Measurements from ENCODE around the gene TMEM221. TPM values are rescaled to one million over a fixed set of nuclear protein-coding genes. Genes with fewer than 3 reads are reported as not detected.

Gene TMEM221
- total RNA-seq, 1 donor from 2014 or later = not detected

DNA sequence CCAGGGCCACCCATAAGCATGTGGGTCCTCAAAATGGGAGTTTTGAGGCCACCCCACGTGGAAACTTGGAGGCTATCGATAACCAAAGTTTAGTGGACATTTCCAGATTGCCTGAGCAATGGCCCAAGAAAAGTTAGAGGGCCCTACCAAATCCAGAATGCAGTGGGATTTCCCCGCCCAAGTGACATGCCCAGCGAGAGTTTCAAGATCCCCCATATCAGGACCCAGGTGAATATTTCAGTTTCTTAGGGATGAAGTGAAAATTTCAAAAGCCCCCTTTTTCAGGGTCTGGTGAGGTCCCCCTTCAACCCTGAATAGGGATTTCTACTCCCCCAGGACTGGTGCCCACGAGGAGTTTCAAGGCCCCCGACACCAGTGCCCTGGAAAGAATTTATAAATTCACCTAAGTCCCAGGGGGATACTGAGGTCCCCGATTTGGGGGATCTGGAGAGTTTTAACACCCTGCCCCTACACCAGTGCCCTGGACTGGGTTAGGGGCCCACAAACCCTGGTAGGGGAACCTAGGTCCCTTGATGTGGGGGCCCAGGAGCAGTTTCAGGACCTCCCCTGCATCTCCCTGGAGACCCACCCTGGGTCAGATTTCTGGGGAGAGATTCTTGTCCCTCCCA, 43.7 kb downstream of the TMEM221 start:
- no peak for DNase-seq (ENCODE audit: low spot score in 2 of 2)
- intact Hi-C loops (cut with DNase I) = no loop called here
- Histone ChIP-seq H3K27me3 (no peaks in the 10 kb centered on the region), H3K9me3 (no peaks in the 10 kb centered on the region), H3K4me3 (peak overlapping the region; percentile 51 to 67), H3K4me1 (peaks cover 10 to 11% of the 10 kb centered on the region in 2 donors), H3K36me3 (peaks cover 0 to 4% of the 10 kb centered on the region in 2 donors), H3K27ac (peak overlapping the region; percentile 44 to 77)
- TF ChIP-seq, protein P1, sequence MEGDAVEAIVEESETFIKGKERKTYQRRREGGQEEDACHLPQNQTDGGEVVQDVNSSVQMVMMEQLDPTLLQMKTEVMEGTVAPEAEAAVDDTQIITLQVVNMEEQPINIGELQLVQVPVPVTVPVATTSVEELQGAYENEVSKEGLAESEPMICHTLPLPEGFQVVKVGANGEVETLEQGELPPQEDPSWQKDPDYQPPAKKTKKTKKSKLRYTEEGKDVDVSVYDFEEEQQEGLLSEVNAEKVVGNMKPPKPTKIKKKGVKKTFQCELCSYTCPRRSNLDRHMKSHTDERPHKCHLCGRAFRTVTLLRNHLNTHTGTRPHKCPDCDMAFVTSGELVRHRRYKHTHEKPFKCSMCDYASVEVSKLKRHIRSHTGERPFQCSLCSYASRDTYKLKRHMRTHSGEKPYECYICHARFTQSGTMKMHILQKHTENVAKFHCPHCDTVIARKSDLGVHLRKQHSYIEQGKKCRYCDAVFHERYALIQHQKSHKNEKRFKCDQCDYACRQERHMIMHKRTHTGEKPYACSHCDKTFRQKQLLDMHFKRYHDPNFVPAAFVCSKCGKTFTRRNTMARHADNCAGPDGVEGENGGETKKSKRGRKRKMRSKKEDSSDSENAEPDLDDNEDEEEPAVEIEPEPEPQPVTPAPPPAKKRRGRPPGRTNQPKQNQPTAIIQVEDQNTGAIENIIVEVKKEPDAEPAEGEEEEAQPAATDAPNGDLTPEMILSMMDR (IDR thresholded peaks at IDR 0.05) = no peak

DNA sequence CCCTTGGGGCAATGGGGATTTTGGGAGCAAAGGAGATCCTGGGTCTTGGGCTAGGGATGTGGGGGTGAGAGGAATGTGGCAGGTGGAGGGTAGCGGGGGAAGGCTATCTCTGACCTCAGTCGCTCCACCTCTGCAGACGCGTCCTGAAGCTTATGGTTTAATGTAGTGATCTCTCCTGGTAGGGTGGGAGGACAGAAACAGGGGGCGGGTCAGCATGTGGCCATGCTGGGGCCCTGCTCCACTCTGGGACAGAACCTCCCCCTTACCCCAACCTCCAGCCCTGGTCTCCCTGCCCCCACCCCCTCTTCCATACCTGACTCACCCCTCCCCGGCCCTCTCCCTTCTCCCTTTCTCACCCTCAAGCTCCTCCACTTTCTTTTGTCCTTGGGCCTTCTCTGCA, 44.5 kb downstream of the TMEM221 start:
- Histone ChIP-seq H3K9me3 (no peaks in the 10 kb centered on the region), H3K27me3 (no peaks in the 10 kb centered on the region), H3K27ac (peak overlapping the region in 1 of 2 donors; percentile 22), H3K36me3 (peaks cover 0 to 4% of the 10 kb centered on the region in 2 donors), H3K4me1 (peaks cover 10 to 11% of the 10 kb centered on the region in 2 donors), H3K4me3 (peak overlapping the region; percentile 51 to 67)
- TF ChIP-seq, protein P1 (IDR thresholded peaks at IDR 0.05) = no peak
- intact Hi-C loops (cut with DNase I) = no loop called here
- DNase-seq (ENCODE audit: low spot score in 2 of 2) = no peak

- Histone ChIP-seq H3K4me1 (peaks cover 10 to 11% of the 10 kb centered on the region in 2 donors), H3K36me3 (peaks cover 0 to 6% of the 10 kb centered on the region in 2 donors), H3K27ac (peak overlapping the region in 1 of 2 donors; percentile 22), H3K4me3 (peak overlapping the region; percentile 51 to 67), H3K9me3 (no peaks in the 10 kb centered on the region), H3K27me3 (no peaks in the 10 kb centered on the region)
- intact Hi-C loops (cut with DNase I) = no loop called here
- TF ChIP-seq, protein P1 (IDR thresholded peaks at IDR 0.05) = no peak
- no peak for DNase-seq (ENCODE audit: low spot score in 2 of 2)
Observed at GRCh38 chr19:17402982-17403855, 45.2 kb downstream of the TMEM221 start.

GRCh38 chr19:17401628-17402027, 46.8 kb downstream of the TMEM221 start:
- TF ChIP-seq, protein P1 (IDR thresholded peaks at IDR 0.05) = no peak
- DNase-seq (ENCODE audit: low spot score in 2 of 2) = no peak
- H3K9me3 ChIP-seq = no peaks in the 10 kb centered on the region
- intact Hi-C loops (cut with DNase I) = no loop called here
- H3K36me3 ChIP-seq = peaks cover 0 to 6% of the 10 kb centered on the region in 2 donors
- no peak overlapping the region for H3K4me3 ChIP-seq
- no peak overlapping the region for H3K27ac ChIP-seq
- peaks cover 8% of the 10 kb centered on the region in 2 donors for H3K4me1 ChIP-seq
- H3K27me3 ChIP-seq = no peaks in the 10 kb centered on the region

DNA sequence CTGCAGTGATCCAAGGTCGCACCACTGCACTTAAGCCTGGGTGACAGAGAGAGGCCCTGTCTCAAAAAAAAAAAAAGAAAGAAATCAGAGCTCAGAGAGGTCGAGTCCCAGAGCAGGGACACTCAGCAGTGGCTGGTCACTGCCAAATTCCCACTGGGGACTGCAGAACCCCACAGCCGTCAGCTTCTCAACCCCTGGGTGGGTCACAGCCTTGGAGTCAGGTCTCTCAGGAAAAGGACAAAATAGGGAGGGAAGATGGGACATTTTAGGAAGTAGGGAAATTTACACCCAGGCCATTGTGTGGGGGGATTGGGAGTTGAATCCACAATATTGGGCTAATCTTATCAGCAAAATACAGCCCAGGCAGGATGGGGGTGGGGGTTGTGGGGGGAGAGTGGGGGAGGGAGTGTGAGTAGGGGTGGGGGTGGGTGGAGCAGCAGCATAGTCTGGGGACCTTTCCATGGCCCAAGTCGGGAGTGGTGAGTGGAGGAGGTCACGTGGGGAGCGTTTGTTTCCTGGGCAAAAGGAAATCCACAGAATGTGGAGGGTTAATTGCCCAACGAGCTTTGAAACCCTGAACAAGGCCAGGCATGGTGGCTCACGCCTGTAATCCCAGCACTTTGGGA, 49.5 kb downstream of the TMEM221 start:
- no peak overlapping the region for H3K27ac ChIP-seq
- no peaks in the 10 kb centered on the region for H3K4me1 ChIP-seq
- H3K36me3 ChIP-seq = peaks cover 0 to 6% of the 10 kb centered on the region in 2 donors
- no peaks in the 10 kb centered on the region for H3K27me3 ChIP-seq
- DNase-seq (ENCODE audit: low spot score in 2 of 2) = no peak
- TF ChIP-seq, protein P1 (IDR thresholded peaks at IDR 0.05) = no peak
- no peaks in the 10 kb centered on the region for H3K9me3 ChIP-seq
- no peak overlapping the region for H3K4me3 ChIP-seq
- intact Hi-C loops (cut with DNase I) = no loop called here
